Activated effector memory CD4-positive, alpha-beta T cell treated with Interleukin-2 at 50 U/mL for 16 hours (primary cell): ENCODE data around the gene GNMT.
"Not testable (repeated sequence)": the region's sequence is repeated elsewhere in the genome, so short reads cannot be mapped to it uniquely, and the experiment has no call there.

ENCODE experiments used
- DNase-seq: peaks from one replicate; pipeline ENCODE4 v3.0.0-alpha.2; 2020

The GNMT gene

GRCh38 chr6:42960243-42961019, at the start of gene GNMT:
GNMT (plus strand) TSS chr6:42960754; CDS start chr6:42960768, 14 bp downstream.
- peak; percentile 6 for DNase-seq

GRCh38 chr6:42911171-42912021, 49.2 kb upstream of the GNMT start:
- no peak for DNase-seq

GRCh38 chr6:42914546-42914945, 46.0 kb upstream of the GNMT start:
- no peak for DNase-seq

GRCh38 chr6:42915732-42916131, 44.8 kb upstream of the GNMT start, which contains the start of gene PTCRA:
PTCRA (plus strand) TSS chr6:42916053; CDS start chr6:42916070, 17 bp downstream.
- DNase-seq: no peak

- DNase-seq: no peak
Observed at GRCh38 chr6:42916288-42916687, 44.3 kb upstream of the GNMT start.

- no peak for DNase-seq
Observed at GRCh38 chr6:42921801-42922200, 38.8 kb upstream of the GNMT start.

GRCh38 chr6:42923666-42924065, 36.9 kb upstream of the GNMT start:
- DNase-seq: no peak

GRCh38 chr6:42925248-42925857, 35.2 kb upstream of the GNMT start:
- DNase-seq: no peak

- peak; percentile 93 for DNase-seq
Observed at GRCh38 chr6:42928986-42929820, 31.4 kb upstream of the GNMT start, which contains the start of gene CNPY3. CNPY3 (plus strand) TSS chr6:42929480; CDS start chr6:42929571, 91 bp downstream.

- no peak for DNase-seq
Observed at GRCh38 chr6:42929821-42930360, 30.7 kb upstream of the GNMT start.

- no peak for DNase-seq
Observed at GRCh38 chr6:42932412-42932811, 28.1 kb upstream of the GNMT start.

GRCh38 chr6:42933205-42933604, 27.3 kb upstream of the GNMT start:
- DNase-seq: no peak

- no peak for DNase-seq
Observed at GRCh38 chr6:42935322-42935721, 25.2 kb upstream of the GNMT start.

GRCh38 chr6:42936398-42936797, 24.2 kb upstream of the GNMT start:
- no peak for DNase-seq

- DNase-seq: no peak
Observed at GRCh38 chr6:42937548-42938427, 22.8 kb upstream of the GNMT start.

- DNase-seq: no peak
Observed at GRCh38 chr6:42938428-42938796, 22.1 kb upstream of the GNMT start.

- no peak for DNase-seq
Observed at GRCh38 chr6:42938987-42939809, 21.4 kb upstream of the GNMT start.

- no peak for DNase-seq
Observed at GRCh38 chr6:42939810-42940167, 20.8 kb upstream of the GNMT start.

GRCh38 chr6:42940493-42941045, 20.0 kb upstream of the GNMT start:
- DNase-seq: no peak

- not testable (repeated sequence) for DNase-seq
Observed at GRCh38 chr6:42941356-42941755, 19.2 kb upstream of the GNMT start.
